Measurements from ENCODE around the gene HPCAL1. TPM values are rescaled to one million over a fixed set of nuclear protein-coding genes. Genes with fewer than 3 reads are reported as not detected.

The HPCAL1 gene
- total RNA-seq, 3 donors from 2014 or later (not counting 1 experiment from before 2014, with no cell fraction given): 31.1 to 45.2 (median 39.8) TPM

GRCh38 chr2:10255189-10256030, 47.3 kb upstream of the HPCAL1 start:
- Mint-ChIP-seq H3K36me3 (peaks cover 6% of the 10 kb centered on the region), H3K27ac (peak overlapping the region in 1 of 2 donors; percentile 63), H3K4me3 (peak overlapping the region; percentile 55), H3K27me3 (ENCODE audit: low read depth in 2 of 2) (peaks cover 0 to 7% of the 10 kb centered on the region in 2 donors), H3K4me1 (peaks cover 46 to 55% of the 10 kb centered on the region in 2 donors), H3K9me3 (peaks cover 2 to 4% of the 10 kb centered on the region in 2 donors)
- intact Hi-C loops (cut with micrococcal nuclease): no loop called here
- Histone ChIP-seq H3K36me3 (ENCODE audit: control insufficient read depth, insufficient read depth, low read length) (no peaks in the 10 kb centered on the region), H3K4me1 (ENCODE audit: control insufficient read depth, insufficient read depth, low read length) (peaks cover 61% of the 10 kb centered on the region), H3K27ac (ENCODE audit: low read length) (no peak overlapping the region), H3K4me3 (ENCODE audit: low read length) (no peak overlapping the region), H3K27me3 (ENCODE audit: control insufficient read depth, insufficient read depth, low read length) (no peaks in the 10 kb centered on the region), H3K9me3 (ENCODE audit: control insufficient read depth, insufficient read depth, low read length) (no peaks in the 10 kb centered on the region)
- TF ChIP-seq, protein P1, sequence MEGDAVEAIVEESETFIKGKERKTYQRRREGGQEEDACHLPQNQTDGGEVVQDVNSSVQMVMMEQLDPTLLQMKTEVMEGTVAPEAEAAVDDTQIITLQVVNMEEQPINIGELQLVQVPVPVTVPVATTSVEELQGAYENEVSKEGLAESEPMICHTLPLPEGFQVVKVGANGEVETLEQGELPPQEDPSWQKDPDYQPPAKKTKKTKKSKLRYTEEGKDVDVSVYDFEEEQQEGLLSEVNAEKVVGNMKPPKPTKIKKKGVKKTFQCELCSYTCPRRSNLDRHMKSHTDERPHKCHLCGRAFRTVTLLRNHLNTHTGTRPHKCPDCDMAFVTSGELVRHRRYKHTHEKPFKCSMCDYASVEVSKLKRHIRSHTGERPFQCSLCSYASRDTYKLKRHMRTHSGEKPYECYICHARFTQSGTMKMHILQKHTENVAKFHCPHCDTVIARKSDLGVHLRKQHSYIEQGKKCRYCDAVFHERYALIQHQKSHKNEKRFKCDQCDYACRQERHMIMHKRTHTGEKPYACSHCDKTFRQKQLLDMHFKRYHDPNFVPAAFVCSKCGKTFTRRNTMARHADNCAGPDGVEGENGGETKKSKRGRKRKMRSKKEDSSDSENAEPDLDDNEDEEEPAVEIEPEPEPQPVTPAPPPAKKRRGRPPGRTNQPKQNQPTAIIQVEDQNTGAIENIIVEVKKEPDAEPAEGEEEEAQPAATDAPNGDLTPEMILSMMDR (IDR thresholded peaks at IDR 0.05): no peak
- no peak for DNase-seq
- WGBS (ENCODE audit: insufficient coverage): 75% methylated on average over 18 of the region's 18 CpGs
- peak in 2 of 3 donors; percentile 17 to 33 for ATAC-seq

DNA sequence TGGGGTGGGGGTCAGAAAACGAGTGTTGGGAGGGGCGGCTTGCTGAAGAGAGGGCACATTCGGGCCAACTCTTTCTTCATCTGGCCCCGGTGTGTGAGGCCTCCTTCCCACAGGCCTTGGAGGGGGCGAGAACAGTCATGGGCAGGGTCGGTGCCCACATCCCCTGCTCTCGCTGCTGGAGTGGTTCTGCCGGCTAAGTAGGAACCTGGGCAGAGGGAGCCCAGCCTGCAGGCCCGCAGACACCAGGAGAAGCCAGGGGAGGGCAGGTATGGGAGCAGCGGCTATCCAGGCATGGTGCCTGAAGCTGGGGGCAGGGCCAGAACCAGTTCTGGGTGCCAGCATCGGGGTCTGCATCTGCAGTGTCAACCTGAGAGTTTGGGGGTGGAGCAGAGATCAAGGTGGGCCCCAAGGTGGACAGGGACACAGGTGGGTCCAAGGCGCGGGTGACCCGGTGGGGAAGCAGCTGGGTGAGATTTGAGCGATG, 46.6 kb upstream of the HPCAL1 start:
- H3K27ac ChIP-seq (ENCODE audit: low read length): no peak overlapping the region
- TF ChIP-seq, protein P1 (IDR thresholded peaks at IDR 0.05): no peak
- peaks cover 61% of the 10 kb centered on the region for H3K4me1 ChIP-seq (ENCODE audit: control insufficient read depth, insufficient read depth, low read length)
- Mint-ChIP-seq H3K9me3 (peaks cover 0 to 2% of the 10 kb centered on the region in 2 donors), H3K27ac (peak overlapping the region; percentile 26 to 63), H3K4me3 (peak overlapping the region; percentile 77), H3K36me3 (no peaks in the 10 kb centered on the region), H3K27me3 (ENCODE audit: low read depth in 2 of 2) (peaks cover 0 to 7% of the 10 kb centered on the region in 2 donors), H3K4me1 (peaks cover 46 to 55% of the 10 kb centered on the region in 2 donors)
- intact Hi-C loops (cut with micrococcal nuclease): no loop called here
- H3K4me3 ChIP-seq (ENCODE audit: low read length): no peak overlapping the region
- no peaks in the 10 kb centered on the region for H3K27me3 ChIP-seq (ENCODE audit: control insufficient read depth, insufficient read depth, low read length)
- DNase-seq (no peak), ATAC-seq (peak in 1 of 3 donors; percentile 12)
- no peaks in the 10 kb centered on the region for H3K36me3 ChIP-seq (ENCODE audit: control insufficient read depth, insufficient read depth, low read length)
- no peaks in the 10 kb centered on the region for H3K9me3 ChIP-seq (ENCODE audit: control insufficient read depth, insufficient read depth, low read length)
- WGBS (ENCODE audit: insufficient coverage): 49% methylated on average over 15 of the region's 15 CpGs

DNA sequence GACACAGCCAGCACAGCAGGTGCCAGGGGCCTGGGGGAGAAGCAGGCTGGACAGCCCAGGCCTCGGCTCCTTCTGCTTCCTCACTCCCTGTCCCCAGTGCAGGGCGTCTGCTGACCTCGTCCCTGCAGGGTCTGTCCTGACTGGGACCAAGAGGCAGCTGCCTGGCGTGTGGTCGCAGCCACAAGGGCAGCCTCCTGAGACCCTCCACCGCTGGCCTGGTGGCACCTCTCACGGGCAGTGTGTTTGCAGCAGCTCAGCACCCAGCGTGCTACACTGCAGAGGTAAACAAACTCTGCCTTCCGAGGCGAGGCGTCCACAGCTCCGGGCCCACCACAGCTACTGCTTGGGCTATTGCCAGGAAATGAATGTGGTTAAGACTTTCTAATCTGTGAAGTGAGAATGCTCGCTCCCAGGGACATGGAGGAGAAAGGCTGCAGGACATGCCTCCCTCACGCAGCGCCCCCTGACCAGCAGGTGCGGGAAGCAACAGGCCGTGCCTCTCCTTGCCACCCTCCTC, 46.1 kb upstream of the HPCAL1 start:
- H3K27ac ChIP-seq (ENCODE audit: low read length): no peak overlapping the region
- no peak overlapping the region for H3K4me3 ChIP-seq (ENCODE audit: low read length)
- no peaks in the 10 kb centered on the region for H3K36me3 Mint-ChIP-seq
- ATAC-seq (peak; percentile 63 to 79 (median 69)), DNase-seq (peak in 1 of 2 donors; percentile 39)
- H3K4me1 ChIP-seq (ENCODE audit: control insufficient read depth, insufficient read depth, low read length): peaks cover 61% of the 10 kb centered on the region
- H3K36me3 ChIP-seq (ENCODE audit: control insufficient read depth, insufficient read depth, low read length): no peaks in the 10 kb centered on the region
- peaks cover 0 to under 1% of the 10 kb centered on the region in 2 donors for H3K9me3 Mint-ChIP-seq
- TF ChIP-seq, protein P1 (IDR thresholded peaks at IDR 0.05): no peak
- H3K4me3 Mint-ChIP-seq: peak overlapping the region; percentile 77
- no peaks in the 10 kb centered on the region for H3K27me3 ChIP-seq (ENCODE audit: control insufficient read depth, insufficient read depth, low read length)
- peaks cover 46 to 55% of the 10 kb centered on the region in 2 donors for H3K4me1 Mint-ChIP-seq
- WGBS (ENCODE audit: insufficient coverage): 28% methylated on average over 17 of the region's 17 CpGs
- no peaks in the 10 kb centered on the region for H3K9me3 ChIP-seq (ENCODE audit: control insufficient read depth, insufficient read depth, low read length)
- intact Hi-C loops (cut with micrococcal nuclease): no loop called here
- peaks cover 0 to 7% of the 10 kb centered on the region in 2 donors for H3K27me3 Mint-ChIP-seq (ENCODE audit: low read depth in 2 of 2)
- peak overlapping the region; percentile 26 to 63 for H3K27ac Mint-ChIP-seq
